HuH-7 (cell line): Measurements from ENCODE around the gene FANCC.

Experiments used
- DNase-seq: peaks from one replicate; pipeline ENCODE4 v3.0.0; 2011; ENCODE audit warnings: low spot score

The FANCC gene

DNA sequence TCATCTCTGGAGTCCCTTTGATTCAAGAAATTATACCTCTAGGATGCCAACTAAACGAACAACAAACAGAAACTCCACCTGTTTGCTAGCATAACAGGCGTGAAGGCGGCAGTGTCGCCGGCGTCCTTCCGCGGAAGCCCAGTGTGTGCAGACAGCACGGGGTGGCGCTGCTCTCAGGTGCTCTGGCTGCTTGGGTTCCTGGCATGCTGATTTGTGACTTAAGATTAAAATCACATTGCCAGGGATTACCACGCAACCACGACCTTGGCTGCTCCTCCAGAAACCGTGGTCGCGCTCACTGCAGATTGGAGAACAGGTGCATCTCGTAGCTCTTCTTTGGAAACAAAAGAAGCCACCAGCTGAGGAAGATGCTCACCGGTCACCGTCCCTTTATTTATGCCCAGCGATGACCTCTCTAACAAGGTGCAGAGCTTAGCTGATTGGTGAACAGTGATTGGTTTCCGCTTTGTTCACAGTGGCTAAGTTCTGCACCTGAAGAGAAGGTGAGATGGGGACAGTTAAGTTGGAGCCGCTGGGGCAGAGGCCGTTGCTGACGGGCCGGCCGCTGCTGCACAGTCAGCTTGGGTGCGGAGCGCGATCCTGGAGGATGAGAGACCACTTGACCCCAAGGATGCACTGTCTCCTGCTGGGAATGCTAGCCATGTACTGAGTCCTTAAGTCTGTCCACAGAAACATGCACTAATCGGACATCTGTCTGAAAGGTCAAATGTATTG lies 232.3 kb downstream of the FANCC start:
- DNase-seq = no peak

DNA sequence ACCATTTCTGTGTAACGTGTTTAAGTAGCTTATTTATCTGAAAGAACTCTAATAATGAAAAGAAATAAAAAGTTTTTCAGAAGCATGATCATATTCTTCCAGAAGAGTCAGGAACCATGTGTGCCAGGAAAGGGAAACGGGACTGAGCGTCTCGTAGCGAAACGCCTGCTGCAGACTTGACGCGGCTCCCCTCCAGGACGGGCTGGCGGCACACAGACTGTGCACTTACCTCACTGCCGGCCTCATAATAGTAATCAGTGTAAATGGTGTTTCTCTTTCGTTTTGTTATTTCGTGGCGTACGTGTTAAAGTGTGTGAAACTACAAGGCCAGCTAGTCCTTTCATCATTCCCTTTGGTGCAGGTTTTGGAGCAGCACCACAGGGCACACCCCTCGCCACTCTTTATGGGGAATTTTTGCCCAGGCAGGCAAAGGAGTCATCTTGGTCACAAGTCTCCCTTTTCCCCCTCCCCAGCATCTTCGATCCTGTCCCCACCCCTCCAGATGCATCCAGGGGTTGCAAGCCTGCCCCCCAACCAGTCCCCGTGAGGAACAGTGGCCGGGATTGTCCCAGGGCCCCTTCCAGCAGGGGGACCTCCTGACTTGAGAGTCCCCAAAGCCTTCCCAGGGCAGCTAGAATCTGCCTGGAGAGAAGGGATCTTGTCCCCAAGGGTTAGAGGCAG lies 233.1 kb downstream of the FANCC start:
- no peak for DNase-seq

DNA sequence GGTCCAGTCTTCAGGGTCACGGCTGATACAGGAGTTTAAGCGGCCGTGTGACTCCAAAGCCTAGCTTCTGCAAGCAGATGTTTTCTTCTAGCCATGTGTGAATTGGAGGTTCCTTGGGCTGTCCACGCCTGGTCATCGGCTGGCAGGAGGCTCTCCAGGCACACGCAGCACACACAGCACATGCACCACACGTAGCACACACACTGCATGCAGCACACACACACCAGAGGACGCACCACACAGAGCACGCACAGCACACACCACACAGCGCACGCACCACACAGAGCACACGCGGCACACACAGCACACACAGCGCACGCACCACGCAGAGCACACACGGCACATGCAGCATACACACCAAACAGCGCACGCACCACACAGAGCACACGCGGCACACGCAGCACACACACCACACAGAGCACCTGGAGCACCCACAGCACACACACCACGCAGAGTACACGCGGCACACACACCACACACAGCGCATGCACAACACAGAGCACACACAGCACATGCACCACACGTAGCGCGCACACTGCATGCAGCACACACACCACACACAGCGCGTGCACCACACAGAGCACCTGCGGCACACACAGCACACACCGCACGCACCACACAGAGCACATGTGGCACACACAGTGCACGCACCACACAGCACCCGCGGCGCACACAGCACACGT lies 234.3 kb downstream of the FANCC start:
- DNase-seq = no peak

DNA sequence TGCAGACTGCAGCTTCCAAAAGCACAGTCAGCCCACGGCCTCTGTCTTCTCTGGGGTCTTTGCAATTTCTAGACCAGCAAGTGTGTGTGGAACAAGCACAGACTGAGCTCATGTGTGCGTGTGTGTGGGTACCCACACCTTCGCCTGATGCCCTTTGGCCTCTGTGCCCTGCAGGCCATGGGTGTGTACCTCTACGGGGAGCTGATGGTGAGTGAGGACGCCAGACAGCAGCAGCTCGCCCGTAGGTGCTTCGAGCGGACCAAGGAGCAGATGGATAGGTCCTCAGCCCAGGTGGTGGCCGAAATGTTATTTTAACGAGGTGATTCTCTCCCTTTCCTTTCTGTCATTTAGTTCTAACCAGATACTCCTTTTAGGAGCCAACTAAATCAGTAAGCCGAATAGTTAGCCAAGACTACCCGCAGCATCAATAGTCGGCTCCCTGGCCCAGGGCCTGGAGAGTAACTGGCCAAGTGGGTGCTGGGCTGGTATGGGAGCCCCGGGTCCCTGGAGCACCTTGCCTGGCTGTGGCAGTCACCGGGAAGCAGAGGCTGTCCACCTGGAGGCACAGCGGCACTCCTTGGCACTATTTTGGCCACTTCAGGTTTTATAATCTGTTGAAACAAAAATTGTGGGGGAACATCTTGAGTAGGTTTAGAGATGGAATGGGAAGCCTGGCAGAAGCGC lies 235.0 kb downstream of the FANCC start:
- no peak for DNase-seq

GRCh38 chr9:95081998-95082397 lies 235.5 kb downstream of the FANCC start:
- DNase-seq = no peak

DNA sequence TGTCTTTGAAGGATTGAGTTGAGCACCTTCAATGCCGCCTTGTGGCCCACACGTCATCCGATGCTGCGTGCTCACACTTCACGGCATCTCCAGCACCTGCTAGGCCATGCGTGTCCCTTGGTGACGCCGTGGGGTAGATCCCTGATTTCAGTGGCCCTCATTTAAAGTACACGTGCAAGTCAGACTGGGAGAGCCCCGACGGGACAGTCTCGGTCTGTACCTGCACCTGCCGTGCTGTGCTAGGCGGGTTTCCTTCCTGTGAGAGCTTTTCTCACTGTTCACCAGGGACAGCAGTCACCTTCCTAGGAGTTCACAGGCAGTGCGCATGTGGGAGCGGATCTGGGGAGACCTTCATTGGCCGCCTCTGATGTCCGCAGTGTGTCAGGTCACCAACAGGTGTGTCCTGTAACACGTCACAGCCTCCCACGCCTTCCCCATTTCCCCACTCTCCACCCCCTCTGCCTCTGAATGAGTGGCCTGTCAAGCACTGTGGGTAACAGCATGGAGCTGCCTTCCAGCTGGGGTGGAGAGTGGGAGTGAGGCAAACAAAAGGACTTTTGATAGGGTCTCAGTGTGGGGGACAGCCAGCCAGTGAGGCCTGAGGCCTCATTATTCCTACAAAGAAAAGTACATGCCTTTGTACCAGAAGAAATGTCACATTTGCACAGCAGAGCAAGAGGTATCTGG lies 236.4 kb downstream of the FANCC start:
- no peak for DNase-seq

GRCh38 chr9:95079461-95079860 lies 238.0 kb downstream of the FANCC start:
- DNase-seq = no peak

DNA sequence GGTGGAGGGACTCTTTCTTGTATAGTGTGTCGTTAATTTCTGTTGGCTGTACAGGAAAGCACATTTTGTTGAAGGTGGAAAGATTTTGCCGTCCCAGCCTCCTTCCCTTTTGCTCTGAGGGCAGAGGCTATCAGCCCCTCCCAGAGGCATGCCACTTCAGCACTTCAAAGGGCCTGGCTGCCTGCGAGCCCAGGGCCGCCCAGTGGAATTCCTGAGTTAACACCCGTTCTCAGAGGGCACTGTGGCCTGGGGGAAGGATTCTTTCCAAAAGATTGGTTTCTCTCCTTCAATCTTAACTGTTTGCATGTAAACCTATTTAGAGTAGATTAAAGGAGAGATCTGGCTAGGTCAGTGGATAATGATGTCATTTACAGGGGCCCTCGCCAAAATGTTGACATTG lies 238.6 kb downstream of the FANCC start:
- DNase-seq = no peak

DNA sequence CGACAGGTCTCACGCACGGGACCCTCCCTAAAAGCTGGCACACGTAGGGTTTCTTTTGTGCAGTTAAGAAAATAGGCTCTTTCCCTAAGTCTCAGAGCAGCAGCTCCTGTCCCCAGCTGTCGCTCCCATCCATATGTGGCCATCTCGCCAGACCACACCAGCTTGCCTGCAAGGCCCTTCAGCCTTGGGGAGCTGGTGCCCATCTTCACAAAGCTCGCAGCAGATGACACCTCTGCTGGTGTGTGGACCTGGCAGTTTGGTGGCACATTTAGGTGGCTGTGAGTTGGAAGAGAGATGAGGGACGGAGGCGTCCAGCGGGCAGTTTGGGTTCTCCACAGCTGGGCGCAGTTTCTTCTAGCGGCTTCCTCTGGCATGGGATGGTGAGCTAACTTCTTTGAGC lies 239.0 kb downstream of the FANCC start:
- no peak for DNase-seq

DNA sequence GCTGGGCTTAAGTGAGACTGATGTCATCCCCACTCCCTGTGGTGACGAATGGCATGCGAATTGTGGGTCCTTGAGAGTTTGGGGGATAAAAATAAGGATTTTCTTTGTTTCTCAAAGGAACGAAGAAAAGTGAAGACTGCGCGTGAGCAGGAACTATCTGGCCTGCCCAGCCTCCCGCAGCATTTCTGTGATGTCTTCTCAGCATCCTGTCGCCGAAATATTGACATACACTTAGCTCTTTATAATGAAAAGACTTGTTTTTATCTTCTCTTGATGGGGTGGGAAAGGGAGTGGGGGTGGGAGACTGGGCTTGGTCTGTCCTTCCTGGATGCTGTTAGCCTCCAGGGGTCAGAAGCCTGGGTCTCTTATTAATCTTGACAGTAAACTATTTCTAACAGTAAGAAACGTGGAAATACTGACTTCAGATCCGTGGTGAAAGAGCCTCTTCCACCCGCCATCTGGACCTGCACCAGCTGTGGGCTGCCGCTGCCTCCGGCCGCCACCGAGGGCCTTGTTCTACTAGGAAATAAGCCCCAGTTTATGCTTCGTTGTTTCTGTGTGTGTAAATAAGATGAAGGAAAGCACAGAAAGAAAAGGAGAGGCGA lies 239.6 kb downstream of the FANCC start:
- DNase-seq = no peak

DNA sequence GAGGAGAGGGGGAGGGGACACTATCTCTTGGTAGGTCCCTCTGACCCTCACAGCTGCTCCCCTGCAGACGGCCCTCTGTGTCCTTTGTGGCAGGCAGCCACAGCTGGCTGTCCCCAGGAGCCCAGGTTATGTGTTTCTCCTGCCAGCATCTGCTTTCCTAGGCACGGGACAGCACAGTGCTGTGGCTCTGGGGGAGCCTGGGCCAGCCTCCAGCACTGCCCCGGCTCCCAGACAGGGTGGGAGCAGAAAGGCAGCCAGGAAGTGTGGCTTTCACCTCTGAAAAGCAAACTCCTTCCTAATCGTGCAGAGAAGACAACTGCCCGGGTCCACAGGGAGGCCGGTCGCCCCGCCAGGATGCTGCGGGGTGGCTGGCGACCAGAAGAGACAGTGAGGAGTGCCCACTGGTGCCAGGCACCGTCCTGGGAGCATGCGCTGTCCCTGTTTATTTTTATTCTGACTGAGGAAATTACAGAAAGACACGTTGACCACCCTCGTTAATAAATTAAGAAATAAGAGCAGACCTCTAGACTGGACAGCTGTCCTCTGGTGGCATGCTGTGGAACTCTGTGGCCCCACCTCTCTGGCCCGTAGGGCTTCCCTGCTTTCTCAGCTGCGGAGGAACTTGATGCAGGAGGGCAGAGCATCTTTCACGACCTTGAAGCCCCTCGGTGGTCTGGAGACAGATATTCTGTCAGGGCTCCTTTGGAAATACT lies 240.3 kb downstream of the FANCC start:
- DNase-seq = no peak

- no peak for DNase-seq
These were observed 240.8 kb downstream of the FANCC start for GRCh38 chr9:95076696-95077052.

GRCh38 chr9:95075700-95076099 lies 241.8 kb downstream of the FANCC start:
- DNase-seq = no peak

GRCh38 chr9:95074632-95075031 lies 242.9 kb downstream of the FANCC start:
- no peak for DNase-seq

DNA sequence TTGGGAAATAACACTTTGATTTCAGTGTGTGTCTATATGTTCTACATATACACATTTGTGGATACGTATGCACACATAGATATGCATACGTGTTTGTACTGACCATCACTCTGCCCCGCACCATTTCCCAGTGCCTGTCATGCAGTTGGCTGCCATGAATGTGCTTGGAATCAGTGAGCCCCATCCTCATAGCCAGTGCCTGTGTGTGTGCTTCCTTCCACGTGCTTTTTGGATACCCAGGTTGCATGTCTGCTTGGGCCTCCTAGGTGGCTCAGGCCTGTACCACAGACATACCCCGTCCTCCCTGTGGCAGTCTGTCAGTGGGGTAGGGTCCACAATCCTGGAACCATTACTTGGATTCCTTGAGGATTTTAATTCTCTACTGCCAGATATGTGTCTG lies 243.6 kb downstream of the FANCC start:
- DNase-seq = no peak

- peak; percentile 62 for DNase-seq
These were observed 244.4 kb downstream of the FANCC start for GRCh38 chr9:95073042-95073607.

DNA sequence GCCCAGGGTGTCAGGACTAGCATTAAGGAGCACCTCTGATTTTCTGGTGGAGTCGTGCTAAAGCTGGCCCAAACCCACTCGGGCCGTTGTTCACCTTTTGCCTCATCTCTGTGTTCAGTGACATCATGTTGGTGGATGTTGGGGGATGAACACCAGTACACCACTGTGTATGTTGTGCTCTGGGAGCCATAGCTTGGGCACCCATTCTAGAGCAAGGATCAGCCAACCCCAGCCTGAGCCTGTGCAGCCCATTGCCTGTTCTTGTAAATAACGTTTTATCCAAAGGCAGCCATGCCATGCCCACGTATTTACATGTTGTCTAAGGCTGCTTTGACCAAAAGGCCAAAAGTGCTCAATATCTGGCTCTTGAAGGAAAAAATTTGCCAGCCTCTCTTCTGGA lies 245.6 kb downstream of the FANCC start:
- DNase-seq = no peak

DNA sequence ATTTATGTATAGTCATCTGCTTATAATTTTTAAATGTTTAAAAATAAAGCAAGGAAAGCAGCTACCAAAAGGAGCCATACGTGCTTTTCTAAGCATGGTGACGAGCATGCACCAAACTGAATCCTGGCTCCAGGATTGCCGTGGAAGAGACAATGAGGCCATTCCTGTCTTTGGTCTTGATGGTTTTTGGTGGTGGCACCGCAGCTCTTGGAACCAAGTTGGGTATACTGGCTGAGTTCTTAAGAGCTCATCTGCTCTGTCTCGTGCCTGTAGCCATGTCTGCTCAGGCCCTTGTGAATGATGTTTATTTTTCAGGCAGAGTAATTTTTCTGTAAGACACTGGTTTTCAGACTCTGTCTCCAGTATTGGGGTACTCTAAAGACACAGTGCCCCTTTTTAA lies 246.1 kb downstream of the FANCC start:
- DNase-seq = no peak

DNA sequence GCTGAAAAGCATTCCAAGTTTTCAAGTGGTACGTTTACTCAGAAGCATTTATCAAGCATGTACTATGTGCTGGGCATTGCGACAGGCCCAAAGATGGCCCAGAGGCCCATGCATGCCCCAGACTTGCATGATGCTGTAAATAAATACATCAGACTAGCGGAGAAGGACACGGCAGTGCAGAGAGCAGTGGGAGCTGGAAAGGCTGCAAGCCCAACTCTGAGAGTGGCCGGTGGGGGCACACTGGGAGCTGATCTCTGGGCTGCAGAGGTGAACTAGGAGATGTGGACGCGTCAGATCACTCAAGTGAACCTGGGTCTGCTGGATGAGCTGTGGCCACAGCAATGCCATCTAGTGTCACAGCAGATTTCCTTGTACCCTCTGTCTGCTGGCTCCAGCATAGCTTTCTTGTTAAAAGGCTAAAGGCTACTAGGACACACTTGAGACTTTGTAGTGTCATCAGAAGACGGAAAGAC lies 246.9 kb downstream of the FANCC start:
- no peak for DNase-seq

DNA sequence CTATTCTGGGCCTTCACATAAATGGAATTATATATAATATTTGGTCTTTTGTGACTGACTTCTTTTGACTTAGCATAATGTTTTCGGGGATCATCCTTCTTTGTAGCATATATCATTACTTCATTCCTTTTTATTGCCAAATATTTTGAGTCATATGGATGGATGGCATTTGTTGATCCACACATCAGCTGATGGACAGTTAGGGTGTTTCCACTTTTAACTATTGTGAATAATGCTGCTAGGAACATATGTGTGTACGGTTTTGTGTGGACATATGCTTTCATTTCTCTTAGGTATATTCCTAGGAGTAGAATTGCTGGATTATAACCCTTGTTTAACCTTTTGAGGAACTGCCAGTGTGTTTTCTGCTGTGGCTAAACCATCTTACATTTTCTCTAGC lies 249.6 kb downstream of the FANCC start:
- no peak for DNase-seq

DNA sequence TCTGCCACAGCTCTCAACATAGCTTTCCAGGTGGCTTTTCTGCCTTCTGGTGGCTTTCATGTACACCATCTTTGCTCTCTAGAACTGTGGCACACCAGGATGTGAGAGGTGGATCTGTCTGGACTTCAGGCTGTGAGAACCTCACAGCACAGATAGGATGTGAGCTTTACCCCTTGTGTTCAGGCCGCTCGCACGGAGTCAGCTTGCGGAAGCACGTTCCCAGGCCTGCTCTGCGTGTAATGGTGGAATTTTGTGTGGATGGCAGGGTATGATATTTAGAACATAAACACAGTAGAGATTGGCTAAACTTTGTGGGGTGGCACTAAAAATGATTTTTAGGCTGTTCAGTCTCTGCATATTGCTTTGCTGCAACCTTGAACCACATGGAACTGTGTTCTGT lies 250.5 kb downstream of the FANCC start:
- DNase-seq = no peak
